Neural cell (in vitro differentiated cells): ENCODE data around the gene CIB4. TPM values are rescaled to one million over a fixed set of nuclear protein-coding genes. Genes with fewer than 3 reads are reported as not detected.

Experiments used
- H2AFZ ChIP-seq: fragments of 200-600, 300-800 bp; sonication (generic), shearing (Covaris generic); 2 replicates; pipeline ENCODE4 v1.6.0; 2014; ENCODE audit warnings: low read depth, mild to moderate bottlenecking, antibody characterized with exemption, low read length, moderate library complexity
- H3F3A ChIP-seq: fragments of 200-600 bp; shearing (Covaris generic); 2 replicates; pipeline ENCODE4 v1.6.1; 2016; ENCODE audit warnings: mild to moderate bottlenecking, moderate library complexity, mixed read lengths, antibody characterized with exemption, low read length; ENCODE audit not compliant: insufficient read depth, poor library complexity, severe bottlenecking
- H3K27ac ChIP-seq: fragments of 200-600, 300-800 bp; sonication (generic), shearing (Covaris generic); 2 replicates; pipeline ENCODE4 v1.5.1; 2014; ENCODE audit warnings: mild to moderate bottlenecking, low read length, moderate library complexity
- H3K27me3 ChIP-seq: fragments of 300-800, 200-600 bp; sonication (generic), shearing (Covaris generic); 2 replicates; pipeline ENCODE4 v1.6.0; 2014; ENCODE audit warnings: mild to moderate bottlenecking, low read depth, low read length, moderate library complexity; ENCODE audit not compliant: insufficient read depth
- H3K36me3 ChIP-seq: fragments of 300-800, 200-600 bp; sonication (generic), shearing (Covaris generic); 2 replicates; pipeline ENCODE4 v1.5.1; 2014; ENCODE audit warnings: mild to moderate bottlenecking, antibody characterized with exemption, low read length, moderate library complexity; ENCODE audit not compliant: insufficient read depth
- H3K4me2 ChIP-seq: fragments of 300-800, 200-600 bp; sonication (generic), shearing (Covaris generic); 2 replicates; pipeline ENCODE4 v1.6.0; 2014; ENCODE audit warnings: mild to moderate bottlenecking, low read length
- H3K4me3 ChIP-seq: fragments of 300-800, 200-600 bp; sonication (generic), shearing (Covaris generic); 2 replicates; pipeline ENCODE4 v1.5.1; 2014; ENCODE audit warnings: mild to moderate bottlenecking, low read length, moderate library complexity
- H3K79me2 ChIP-seq: fragments of 200-600 bp; shearing (Covaris generic); replicated peaks from 2 replicates; pipeline ENCODE4 v1.6.0; 2014; ENCODE audit warnings: mild to moderate bottlenecking, low read length, moderate library complexity; ENCODE audit not compliant: insufficient read depth
- H3K9ac ChIP-seq: fragments of 300-800, 200-600 bp; sonication (generic), shearing (Covaris generic); 2 replicates; pipeline ENCODE4 v1.6.1; 2016; ENCODE audit warnings: mild to moderate bottlenecking, low read length, mixed read lengths
- H3K9me2 ChIP-seq: fragments of 200-600 bp; shearing (Covaris generic); 2 replicates; pipeline ENCODE4 v1.6.1; 2016; ENCODE audit warnings: mild to moderate bottlenecking, low read length, mixed read lengths; ENCODE audit not compliant: insufficient read depth
- H3K9me3 ChIP-seq: fragments of 200-600, 300-800 bp; sonication (generic), shearing (Covaris generic); 2 replicates; pipeline ENCODE4 v1.6.1; 2016; ENCODE audit warnings: mild to moderate bottlenecking, mixed run types, low read length, moderate library complexity, mixed read lengths
- H4K20me1 ChIP-seq: fragments of 200-600 bp; shearing (Covaris generic); 2 replicates; pipeline ENCODE4 v1.6.1; 2016; ENCODE audit warnings: mild to moderate bottlenecking, mixed run types; ENCODE audit not compliant: insufficient read depth
- EP300 ChIP-seq: fragments of 450-650 bp; conservative IDR thresholded peaks from 2 replicates; pipeline ENCODE4 v1.6.1; 2014; ENCODE audit warnings: antibody characterized with exemption, mild to moderate bottlenecking, moderate library complexity; ENCODE audit not compliant: poor library complexity, severe bottlenecking
- EZH2 ChIP-seq: fragments of 200-600, 300-800 bp; shearing (Covaris generic), sonication (generic); IDR thresholded peaks from 2 replicates; pipeline ENCODE4 v1.6.1; 2014; ENCODE audit warnings: antibody characterized with exemption, low read length, borderline replicate concordance, mild to moderate bottlenecking; ENCODE audit not compliant: insufficient read depth, poor library complexity, severe bottlenecking
- MXI1 ChIP-seq: fragments of 450-650 bp; conservative IDR thresholded peaks from 2 replicates; pipeline ENCODE4 v1.6.1; 2014; ENCODE audit warnings: antibody characterized with exemption, mild to moderate bottlenecking; ENCODE audit not compliant: poor library complexity, severe bottlenecking
- POLR2AphosphoS5 ChIP-seq: IDR thresholded peaks from 2 replicates; pipeline ENCODE4 v1.6.1; 2012
- RAD21 ChIP-seq: fragments of 450-650 bp; conservative IDR thresholded peaks from 2 replicates; pipeline ENCODE4 v1.6.1; 2014; ENCODE audit warnings: antibody characterized with exemption, mild to moderate bottlenecking, moderate library complexity
- SMC3 ChIP-seq: fragments of 450-650 bp; conservative IDR thresholded peaks from 2 replicates; pipeline ENCODE4 v1.6.1; 2014; ENCODE audit warnings: antibody characterized with exemption, mild to moderate bottlenecking, moderate library complexity; ENCODE audit not compliant: poor library complexity
- TAF1 ChIP-seq: IDR thresholded peaks from 2 replicates; pipeline ENCODE4 v1.6.1; 2012; ENCODE audit warnings: low read depth
- polyA plus RNA-seq: library from polyadenylated mRNA; depleted of rRNA; stranded (reverse); fragments of >200 nt; gene quantifications from 2 replicates; pipeline ENCODE4 v1.2.3, GENCODE V29; 2014
- TF ChIP-seq, protein P1 (sequence below): fragments of 450-650 bp; IDR thresholded peaks from 2 replicates; pipeline ENCODE4 v1.5.1; 2014; ENCODE audit warnings: antibody characterized with exemption, mild to moderate bottlenecking, moderate library complexity; ENCODE audit not compliant: poor library complexity, severe bottlenecking
- TF ChIP-seq, protein P2 (sequence below): IDR thresholded peaks from 2 replicates; pipeline ENCODE4 v1.6.1; 2012; ENCODE audit warnings: borderline replicate concordance

CIB4 gene
- polyA plus RNA-seq, 1 donor from 2014 or later = not detected

DNA sequence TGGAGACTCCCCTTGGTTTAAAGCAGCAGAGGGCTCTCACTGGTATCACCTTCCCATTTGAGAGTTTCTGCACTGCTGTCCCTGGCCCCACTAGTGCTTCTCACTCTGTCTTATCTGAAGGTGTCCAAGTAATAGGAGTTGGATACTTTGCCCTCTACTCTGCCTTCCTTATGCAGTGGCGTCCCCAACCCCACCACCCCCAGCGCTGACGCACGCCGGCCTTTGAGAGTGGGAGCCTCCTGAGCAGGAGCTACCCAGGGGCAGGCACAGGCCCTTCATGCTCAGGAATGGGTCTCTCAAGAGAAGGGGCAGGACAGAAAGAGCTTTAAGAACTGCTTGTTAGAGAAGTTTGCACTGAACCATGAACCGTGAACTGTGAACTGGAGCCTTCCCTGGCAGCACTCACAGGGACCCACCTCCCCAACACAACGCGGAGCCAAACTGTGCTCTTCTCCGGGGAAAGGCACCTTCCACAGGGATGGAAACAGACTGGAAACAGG is 3.3 kb downstream of the CIB4 start:
- no peak overlapping the region for H3K4me3 ChIP-seq

DNA sequence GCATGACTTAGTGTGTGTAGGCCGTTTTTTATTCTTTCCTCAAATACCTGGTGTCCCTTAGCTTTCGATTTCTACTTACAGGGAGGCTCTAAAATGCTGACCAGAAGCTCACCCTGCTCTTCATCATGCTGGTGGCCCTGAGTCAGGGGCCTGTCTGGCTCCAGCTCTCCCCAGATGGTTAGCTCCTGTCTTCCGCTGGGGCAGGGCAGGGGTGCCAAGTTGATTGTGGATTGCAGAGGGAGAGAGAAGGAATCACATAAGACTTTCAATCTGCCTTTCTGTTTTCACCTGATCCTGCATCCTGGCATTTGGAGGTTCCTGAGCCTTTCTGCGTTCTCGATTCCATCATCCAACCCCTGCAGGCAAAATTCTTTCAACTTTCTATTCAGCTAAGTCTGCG is 4.2 kb downstream of the CIB4 start:
- H3K9me3 ChIP-seq = no peaks in the 10 kb centered on the region
- H3K79me2 ChIP-seq = no peaks in the 10 kb centered on the region
- no peak overlapping the region for H3K4me2 ChIP-seq
- no peaks in the 10 kb centered on the region for H4K20me1 ChIP-seq
- H3K27ac ChIP-seq = no peak overlapping the region
- H2AFZ ChIP-seq = no peak overlapping the region
- no peak overlapping the region for H3K4me3 ChIP-seq
- no peak overlapping the region for H3K9ac ChIP-seq
- no peaks in the 10 kb centered on the region for H3K36me3 ChIP-seq
- no peaks in the 10 kb centered on the region for H3F3A ChIP-seq
- no peak for TF ChIP-seq EP300
- TF ChIP-seq, protein P1, sequence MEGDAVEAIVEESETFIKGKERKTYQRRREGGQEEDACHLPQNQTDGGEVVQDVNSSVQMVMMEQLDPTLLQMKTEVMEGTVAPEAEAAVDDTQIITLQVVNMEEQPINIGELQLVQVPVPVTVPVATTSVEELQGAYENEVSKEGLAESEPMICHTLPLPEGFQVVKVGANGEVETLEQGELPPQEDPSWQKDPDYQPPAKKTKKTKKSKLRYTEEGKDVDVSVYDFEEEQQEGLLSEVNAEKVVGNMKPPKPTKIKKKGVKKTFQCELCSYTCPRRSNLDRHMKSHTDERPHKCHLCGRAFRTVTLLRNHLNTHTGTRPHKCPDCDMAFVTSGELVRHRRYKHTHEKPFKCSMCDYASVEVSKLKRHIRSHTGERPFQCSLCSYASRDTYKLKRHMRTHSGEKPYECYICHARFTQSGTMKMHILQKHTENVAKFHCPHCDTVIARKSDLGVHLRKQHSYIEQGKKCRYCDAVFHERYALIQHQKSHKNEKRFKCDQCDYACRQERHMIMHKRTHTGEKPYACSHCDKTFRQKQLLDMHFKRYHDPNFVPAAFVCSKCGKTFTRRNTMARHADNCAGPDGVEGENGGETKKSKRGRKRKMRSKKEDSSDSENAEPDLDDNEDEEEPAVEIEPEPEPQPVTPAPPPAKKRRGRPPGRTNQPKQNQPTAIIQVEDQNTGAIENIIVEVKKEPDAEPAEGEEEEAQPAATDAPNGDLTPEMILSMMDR = no peak
- TF ChIP-seq, protein P2, sequence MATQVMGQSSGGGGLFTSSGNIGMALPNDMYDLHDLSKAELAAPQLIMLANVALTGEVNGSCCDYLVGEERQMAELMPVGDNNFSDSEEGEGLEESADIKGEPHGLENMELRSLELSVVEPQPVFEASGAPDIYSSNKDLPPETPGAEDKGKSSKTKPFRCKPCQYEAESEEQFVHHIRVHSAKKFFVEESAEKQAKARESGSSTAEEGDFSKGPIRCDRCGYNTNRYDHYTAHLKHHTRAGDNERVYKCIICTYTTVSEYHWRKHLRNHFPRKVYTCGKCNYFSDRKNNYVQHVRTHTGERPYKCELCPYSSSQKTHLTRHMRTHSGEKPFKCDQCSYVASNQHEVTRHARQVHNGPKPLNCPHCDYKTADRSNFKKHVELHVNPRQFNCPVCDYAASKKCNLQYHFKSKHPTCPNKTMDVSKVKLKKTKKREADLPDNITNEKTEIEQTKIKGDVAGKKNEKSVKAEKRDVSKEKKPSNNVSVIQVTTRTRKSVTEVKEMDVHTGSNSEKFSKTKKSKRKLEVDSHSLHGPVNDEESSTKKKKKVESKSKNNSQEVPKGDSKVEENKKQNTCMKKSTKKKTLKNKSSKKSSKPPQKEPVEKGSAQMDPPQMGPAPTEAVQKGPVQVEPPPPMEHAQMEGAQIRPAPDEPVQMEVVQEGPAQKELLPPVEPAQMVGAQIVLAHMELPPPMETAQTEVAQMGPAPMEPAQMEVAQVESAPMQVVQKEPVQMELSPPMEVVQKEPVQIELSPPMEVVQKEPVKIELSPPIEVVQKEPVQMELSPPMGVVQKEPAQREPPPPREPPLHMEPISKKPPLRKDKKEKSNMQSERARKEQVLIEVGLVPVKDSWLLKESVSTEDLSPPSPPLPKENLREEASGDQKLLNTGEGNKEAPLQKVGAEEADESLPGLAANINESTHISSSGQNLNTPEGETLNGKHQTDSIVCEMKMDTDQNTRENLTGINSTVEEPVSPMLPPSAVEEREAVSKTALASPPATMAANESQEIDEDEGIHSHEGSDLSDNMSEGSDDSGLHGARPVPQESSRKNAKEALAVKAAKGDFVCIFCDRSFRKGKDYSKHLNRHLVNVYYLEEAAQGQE = no peak
- TF ChIP-seq TAF1 = no peak
- no peak for TF ChIP-seq EZH2
- TF ChIP-seq SMC3 = no peak
- no peak for TF ChIP-seq POLR2AphosphoS5
- no peak for TF ChIP-seq RAD21
- no peak for TF ChIP-seq MXI1
- no peaks in the 10 kb centered on the region for H3K9me2 ChIP-seq
- no peaks in the 10 kb centered on the region for H3K27me3 ChIP-seq

More for the DNA sequence above, 3.3 kb downstream of the CIB4 start:
- Histone ChIP-seq H3K27ac (no peak overlapping the region), H3K79me2 (no peaks in the 10 kb centered on the region), H3K4me2 (no peak overlapping the region), H4K20me1 (no peaks in the 10 kb centered on the region), H2AFZ (no peak overlapping the region), H3F3A (no peaks in the 10 kb centered on the region), H3K27me3 (no peaks in the 10 kb centered on the region), H3K9me2 (no peaks in the 10 kb centered on the region), H3K36me3 (no peaks in the 10 kb centered on the region), H3K9ac (no peak overlapping the region), H3K9me3 (no peaks in the 10 kb centered on the region)
- no peak for TF ChIP-seq SMC3

DNA sequence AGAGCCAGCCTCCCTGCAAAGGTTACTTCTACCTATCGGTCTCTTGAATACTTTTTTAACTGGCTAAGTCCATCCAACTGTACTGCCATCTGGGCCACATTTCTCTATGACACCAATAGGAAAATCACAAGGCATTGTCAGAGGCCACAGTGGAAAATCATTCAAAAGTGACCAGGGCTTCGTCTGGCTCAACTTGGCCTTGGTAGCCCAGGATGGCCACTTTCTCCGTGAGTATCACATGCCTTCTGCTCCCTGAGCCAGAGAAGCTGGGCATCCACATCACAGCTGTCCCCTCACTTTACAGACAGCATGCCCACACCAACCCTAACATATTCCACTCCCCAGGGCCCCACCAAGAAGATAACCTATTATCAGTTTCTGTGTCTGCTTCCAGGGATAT is 5.8 kb downstream of the CIB4 start:
- TF ChIP-seq, protein P1 = no peak
- TF ChIP-seq EZH2 = no peak
- TF ChIP-seq RAD21 = no peak
- no peak for TF ChIP-seq SMC3
- TF ChIP-seq POLR2AphosphoS5 = no peak
- no peak for TF ChIP-seq EP300
- no peak for TF ChIP-seq MXI1
- TF ChIP-seq TAF1 = no peak
- TF ChIP-seq, protein P2 = no peak
- Histone ChIP-seq H4K20me1 (no peaks in the 10 kb centered on the region), H3K4me3 (no peak overlapping the region), H3K27ac (no peak overlapping the region), H3K4me2 (no peak overlapping the region), H3K79me2 (no peaks in the 10 kb centered on the region), H3K36me3 (no peaks in the 10 kb centered on the region), H3K9ac (no peak overlapping the region), H3K27me3 (no peaks in the 10 kb centered on the region), H3F3A (no peaks in the 10 kb centered on the region), H3K9me2 (no peaks in the 10 kb centered on the region), H2AFZ (no peak overlapping the region), H3K9me3 (no peaks in the 10 kb centered on the region)
